ENCODE data around the gene CITED2. TPM values are rescaled to one million over a fixed set of nuclear protein-coding genes. Genes with fewer than 3 reads are reported as not detected.
"Not testable (repeated sequence)": the region's sequence is repeated elsewhere in the genome, so short reads cannot be mapped to it uniquely, and the experiment has no call there.

CITED2 gene
- total RNA-seq, 1 donor from 2014 or later, result 10.3 TPM

DNA sequence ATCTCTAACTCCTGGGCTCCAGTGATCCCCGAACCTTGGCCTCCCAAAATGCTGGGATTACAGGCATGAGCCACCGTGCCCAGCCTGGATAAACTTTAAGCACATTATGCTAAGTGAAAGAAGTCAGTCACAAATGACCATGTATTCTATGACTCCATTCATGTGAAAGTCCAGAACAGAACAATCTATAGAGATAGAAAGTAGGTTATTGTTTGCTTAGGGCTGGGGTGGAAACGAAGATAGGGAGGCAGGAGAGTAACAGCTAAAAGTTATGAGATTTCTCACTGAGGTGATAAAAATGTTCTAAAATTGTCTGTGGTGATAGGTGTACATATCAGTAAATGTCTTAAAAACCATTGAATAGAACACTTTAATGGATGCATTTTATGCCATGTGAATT lies 40.9 kb upstream of the CITED2 start:
- Histone ChIP-seq H3K27me3 (ENCODE audit: control insufficient read depth, insufficient read depth, low read length) (no peaks in the 10 kb centered on the region), H3K36me3 (ENCODE audit: control insufficient read depth, insufficient read depth, low read length) (no peaks in the 10 kb centered on the region), H3K4me3 (ENCODE audit: low read depth, low read length) (no peak overlapping the region)
- TF ChIP-seq, protein P1, sequence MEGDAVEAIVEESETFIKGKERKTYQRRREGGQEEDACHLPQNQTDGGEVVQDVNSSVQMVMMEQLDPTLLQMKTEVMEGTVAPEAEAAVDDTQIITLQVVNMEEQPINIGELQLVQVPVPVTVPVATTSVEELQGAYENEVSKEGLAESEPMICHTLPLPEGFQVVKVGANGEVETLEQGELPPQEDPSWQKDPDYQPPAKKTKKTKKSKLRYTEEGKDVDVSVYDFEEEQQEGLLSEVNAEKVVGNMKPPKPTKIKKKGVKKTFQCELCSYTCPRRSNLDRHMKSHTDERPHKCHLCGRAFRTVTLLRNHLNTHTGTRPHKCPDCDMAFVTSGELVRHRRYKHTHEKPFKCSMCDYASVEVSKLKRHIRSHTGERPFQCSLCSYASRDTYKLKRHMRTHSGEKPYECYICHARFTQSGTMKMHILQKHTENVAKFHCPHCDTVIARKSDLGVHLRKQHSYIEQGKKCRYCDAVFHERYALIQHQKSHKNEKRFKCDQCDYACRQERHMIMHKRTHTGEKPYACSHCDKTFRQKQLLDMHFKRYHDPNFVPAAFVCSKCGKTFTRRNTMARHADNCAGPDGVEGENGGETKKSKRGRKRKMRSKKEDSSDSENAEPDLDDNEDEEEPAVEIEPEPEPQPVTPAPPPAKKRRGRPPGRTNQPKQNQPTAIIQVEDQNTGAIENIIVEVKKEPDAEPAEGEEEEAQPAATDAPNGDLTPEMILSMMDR (IDR thresholded peaks at IDR 0.05; ENCODE audit: insufficient read depth, low read length, severe bottlenecking), result no peak
- FAIRE-seq, result no peak
- DNase-seq (ENCODE audit: low read depth), result no peak

GRCh38 chr6:139412103-139412502 lies 37.7 kb upstream of the CITED2 start:
- H3K36me3 ChIP-seq (ENCODE audit: control insufficient read depth, insufficient read depth, low read length); FAIRE-seq; H3K27me3 ChIP-seq (ENCODE audit: control insufficient read depth, insufficient read depth, low read length); DNase-seq (ENCODE audit: low read depth); H3K4me3 ChIP-seq (ENCODE audit: low read depth, low read length): not testable (repeated sequence)

- H3K27me3 ChIP-seq (ENCODE audit: control insufficient read depth, insufficient read depth, low read length), result no peaks in the 10 kb centered on the region
- no peak overlapping the region for H3K4me3 ChIP-seq (ENCODE audit: low read depth, low read length)
- no peak for FAIRE-seq
- TF ChIP-seq, protein P1 (IDR thresholded peaks at IDR 0.05; ENCODE audit: insufficient read depth, low read length, severe bottlenecking), result no peak
- DNase-seq (ENCODE audit: low read depth), result peak; percentile 50
- H3K36me3 ChIP-seq (ENCODE audit: control insufficient read depth, insufficient read depth, low read length), result no peaks in the 10 kb centered on the region
Measured at GRCh38 chr6:139409026-139409425, 34.6 kb upstream of the CITED2 start.

GRCh38 chr6:139407718-139408222 lies 33.3 kb upstream of the CITED2 start:
- TF ChIP-seq, protein P1 (IDR thresholded peaks at IDR 0.05; ENCODE audit: insufficient read depth, low read length, severe bottlenecking), result no peak
- no peaks in the 10 kb centered on the region for H3K27me3 ChIP-seq (ENCODE audit: control insufficient read depth, insufficient read depth, low read length)
- no peaks in the 10 kb centered on the region for H3K36me3 ChIP-seq (ENCODE audit: control insufficient read depth, insufficient read depth, low read length)
- H3K4me3 ChIP-seq (ENCODE audit: low read depth, low read length), result no peak overlapping the region
- DNase-seq (ENCODE audit: low read depth) (peak; percentile 97), FAIRE-seq (no peak)

DNA sequence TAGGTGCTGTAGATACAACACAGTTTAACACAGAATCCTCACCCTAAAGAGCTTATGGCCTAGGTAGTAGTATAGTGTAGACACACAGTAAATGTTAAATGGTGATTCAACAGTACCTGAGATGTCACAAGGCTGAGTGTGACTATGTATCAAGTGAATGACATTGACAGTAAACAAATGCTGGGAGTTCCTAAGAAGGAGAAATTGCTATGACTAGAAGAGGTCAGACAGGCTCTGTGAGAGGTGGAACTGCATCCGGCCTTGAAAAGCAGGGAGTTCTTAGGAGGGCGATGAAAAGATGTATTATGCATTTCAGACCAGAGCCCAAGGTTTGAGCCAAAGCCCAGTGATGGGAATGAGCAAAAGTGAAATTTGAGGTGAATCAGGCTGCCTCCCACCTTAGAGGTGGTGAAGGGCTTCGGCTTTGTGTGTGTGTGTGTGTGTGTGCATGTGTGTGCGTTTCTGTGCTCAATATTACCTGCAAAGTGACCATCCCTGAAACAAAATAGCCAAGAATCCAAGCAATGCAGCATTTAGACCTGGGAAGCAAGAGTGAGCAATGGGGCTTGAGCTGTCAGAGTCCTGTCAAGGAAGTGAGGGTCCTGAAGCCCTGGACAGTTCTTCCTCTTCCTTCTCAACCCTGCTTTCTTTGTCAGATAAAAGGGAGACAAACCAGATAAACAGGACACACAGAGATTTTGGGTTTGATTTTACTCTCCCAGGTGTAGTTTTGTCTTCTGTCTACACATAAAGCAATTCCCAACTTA lies 32.3 kb upstream of the CITED2 start:
- Histone ChIP-seq H3K36me3 (ENCODE audit: control insufficient read depth, insufficient read depth, low read length) (no peaks in the 10 kb centered on the region), H3K4me3 (ENCODE audit: low read depth, low read length) (no peak overlapping the region), H3K27me3 (ENCODE audit: control insufficient read depth, insufficient read depth, low read length) (no peaks in the 10 kb centered on the region)
- FAIRE-seq (peak; percentile 91), DNase-seq (ENCODE audit: low read depth) (peak; percentile 63)
- TF ChIP-seq, protein P1 (IDR thresholded peaks at IDR 0.05; ENCODE audit: insufficient read depth, low read length, severe bottlenecking), result no peak

- Histone ChIP-seq H3K36me3 (ENCODE audit: control insufficient read depth, insufficient read depth, low read length) (no peaks in the 10 kb centered on the region), H3K4me3 (ENCODE audit: low read depth, low read length) (no peak overlapping the region), H3K27me3 (ENCODE audit: control insufficient read depth, insufficient read depth, low read length) (no peaks in the 10 kb centered on the region)
- FAIRE-seq (no peak), DNase-seq (ENCODE audit: low read depth) (peak; percentile 33)
- TF ChIP-seq, protein P1 (IDR thresholded peaks at IDR 0.05; ENCODE audit: insufficient read depth, low read length, severe bottlenecking), result no peak
Measured at GRCh38 chr6:139402876-139403386, 28.5 kb upstream of the CITED2 start.

All from bronchial epithelial cell (primary cell).